H9 (cell line): ENCODE measurements around the gene C1orf105. TPM values are rescaled to one million over a fixed set of nuclear protein-coding genes. Genes with fewer than 3 reads are reported as not detected.

Experiments
- DNase-seq: peaks from one replicate; pipeline ENCODE4 v3.0.0-alpha.2; 2017
- H2AFZ ChIP-seq: one replicate; pipeline ENCODE4 v1.6.1; 2013; ENCODE audit warnings: mild to moderate bottlenecking, low read length, control low read depth, moderate library complexity
- H2AK5ac ChIP-seq: 2 replicates; pipeline ENCODE4 v1.6.1; 2013; ENCODE audit warnings: low read length, control low read depth, mixed read lengths; ENCODE audit not compliant: insufficient read length
- H2BK120ac ChIP-seq: one replicate; pipeline ENCODE4 v1.6.1; 2013; ENCODE audit warnings: low read depth, mild to moderate bottlenecking, low read length, control low read depth, inconsistent platforms; ENCODE audit not compliant: poor library complexity, severe bottlenecking
- H2BK12ac ChIP-seq: 2 replicates; pipeline ENCODE4 v1.6.1; 2013; ENCODE audit warnings: low read length, control low read depth, mixed read lengths, low read depth; ENCODE audit not compliant: insufficient read length
- H2BK15ac ChIP-seq: 2 replicates; pipeline ENCODE4 v1.6.1; 2013; ENCODE audit warnings: low read depth, low read length, control low read depth
- H2BK20ac ChIP-seq: one replicate; pipeline ENCODE4 v1.6.1; 2013; ENCODE audit warnings: low read depth, mild to moderate bottlenecking, low read length, control low read depth, inconsistent platforms; ENCODE audit not compliant: poor library complexity, severe bottlenecking
- H2BK5ac ChIP-seq: 2 replicates; pipeline ENCODE4 v1.6.1; 2013; ENCODE audit warnings: low read length, control low read depth, mixed read lengths; ENCODE audit not compliant: insufficient read length
- H3K14ac ChIP-seq: 2 replicates; pipeline ENCODE4 v1.6.1; 2013; ENCODE audit warnings: low read length, control low read depth; ENCODE audit not compliant: insufficient read depth
- H3K18ac ChIP-seq: 2 replicates; pipeline ENCODE4 v1.6.1; 2013; ENCODE audit warnings: low read depth, mild to moderate bottlenecking, mixed read lengths, low read length, control low read depth; ENCODE audit not compliant: insufficient read length
- H3K23ac ChIP-seq: 2 replicates; pipeline ENCODE4 v1.6.1; 2013; ENCODE audit warnings: low read length, control low read depth, mixed read lengths, low read depth; ENCODE audit not compliant: insufficient read length
- H3K23me2 ChIP-seq: 2 replicates; pipeline ENCODE4 v1.6.1; 2013; ENCODE audit warnings: low read depth, mild to moderate bottlenecking, mixed read lengths, low read length, control low read depth; ENCODE audit not compliant: insufficient read length, poor library complexity, severe bottlenecking
- H3K27ac ChIP-seq: 2 replicates; pipeline ENCODE4 v1.5.1; 2013; ENCODE audit warnings: low read length, control low read depth, mixed read lengths, low read depth; ENCODE audit not compliant: insufficient read length
- H3K27me3 ChIP-seq: 2 replicates; pipeline ENCODE4 v1.6.1; 2013; ENCODE audit warnings: low read length, control low read depth, inconsistent platforms; ENCODE audit not compliant: insufficient read depth
- H3K4ac ChIP-seq: 2 replicates; pipeline ENCODE4 v1.6.1; 2013; ENCODE audit warnings: low read depth, mild to moderate bottlenecking, control low read depth, inconsistent platforms, low read length, moderate library complexity
- H3K4me1 ChIP-seq: 2 replicates; pipeline ENCODE4 v1.6.1; 2013; ENCODE audit warnings: low read length, control low read depth, inconsistent platforms; ENCODE audit not compliant: insufficient read depth
- H3K4me2 ChIP-seq: 2 replicates; pipeline ENCODE4 v1.6.1; 2013; ENCODE audit warnings: low read length, control low read depth, mixed read lengths; ENCODE audit not compliant: insufficient read length, insufficient read depth
- H3K56ac ChIP-seq: 2 replicates; pipeline ENCODE4 v1.6.1; 2013; ENCODE audit warnings: low read depth, mild to moderate bottlenecking, mixed read lengths, low read length, control low read depth; ENCODE audit not compliant: insufficient read length
- H3K79me1 ChIP-seq: 2 replicates; pipeline ENCODE4 v1.6.1; 2013; ENCODE audit warnings: low read depth, mild to moderate bottlenecking, moderate library complexity, low read length, control low read depth, inconsistent platforms; ENCODE audit not compliant: insufficient read depth, poor library complexity, severe bottlenecking
- H3K79me2 ChIP-seq: 2 replicates; pipeline ENCODE4 v1.6.1; 2013; ENCODE audit warnings: low read length, control low read depth, inconsistent platforms; ENCODE audit not compliant: insufficient read depth
- H3K9ac ChIP-seq: 2 replicates; pipeline ENCODE4 v1.6.1; 2013; ENCODE audit warnings: low read length, control low read depth, mixed read lengths; ENCODE audit not compliant: insufficient read length; ENCODE audit errors: extremely low read depth
- H3K9me3 ChIP-seq: one replicate; pipeline ENCODE4 v1.6.1; 2013; ENCODE audit warnings: low read depth, low read length, inconsistent platforms; ENCODE audit not compliant: control insufficient read depth
- H3T11ph ChIP-seq: one replicate; pipeline ENCODE4 v1.6.1; 2013; ENCODE audit warnings: mild to moderate bottlenecking, low read length, control low read depth, inconsistent platforms
- H4K20me1 ChIP-seq: one replicate; pipeline ENCODE4 v1.6.1; 2013; ENCODE audit not compliant: control insufficient read depth, insufficient read length, insufficient read depth
- H4K5ac ChIP-seq: 2 replicates; pipeline ENCODE4 v1.6.1; 2013; ENCODE audit warnings: low read depth, mild to moderate bottlenecking, mixed read lengths, low read length, control low read depth; ENCODE audit not compliant: insufficient read length
- H4K8ac ChIP-seq: replicated peaks from 2 replicates; pipeline ENCODE4 v1.6.1; 2013; ENCODE audit warnings: low read length, control low read depth, mixed read lengths, low read depth; ENCODE audit not compliant: insufficient read length
- H4K91ac ChIP-seq: 2 replicates; pipeline ENCODE4 v1.6.1; 2013; ENCODE audit warnings: low read depth, mild to moderate bottlenecking, moderate library complexity, mixed read lengths, low read length, control low read depth; ENCODE audit not compliant: insufficient read length
- H3K27ac Mint-ChIP-seq, 3 experiments: 2 replicates in 2 of 3; 3 replicates in 1 of 3; pipeline ENCODE4 v1.8.0; 2020 to 2021; ENCODE audit warnings: mixed read lengths in 3 of 3, mild to moderate bottlenecking in 1 of 3, moderate library complexity in 1 of 3
- H3K27me3 Mint-ChIP-seq: 2 replicates; pipeline ENCODE4 v1.8.0; 2021; ENCODE audit warnings: low read depth, mild to moderate bottlenecking, moderate library complexity, mixed read lengths
- H3K36me3 Mint-ChIP-seq, 3 experiments: 2 replicates in 2 of 3; 3 replicates in 1 of 3; pipeline ENCODE4 v1.8.0; 2020 to 2021; ENCODE audit warnings: low read depth in 3 of 3, mixed read lengths in 3 of 3; ENCODE audit not compliant: insufficient read depth in 1 of 3
- H3K4me1 Mint-ChIP-seq, 2 experiments: 2 replicates each; pipeline ENCODE4 v1.8.0; 2020; ENCODE audit warnings: mixed read lengths in 2 of 2
- H3K4me3 Mint-ChIP-seq, 2 experiments: 2 replicates in 1 of 2; 3 replicates in 1 of 2; pipeline ENCODE4 v1.8.0; 2020 to 2021; ENCODE audit warnings: mild to moderate bottlenecking in 2 of 2, mixed read lengths in 2 of 2, moderate library complexity in 1 of 2
- H3K9me3 Mint-ChIP-seq, 2 experiments: 2 replicates in 1 of 2; 3 replicates in 1 of 2; pipeline ENCODE4 v1.8.0; 2020; ENCODE audit warnings: mild to moderate bottlenecking in 2 of 2, mixed read lengths in 2 of 2, moderate library complexity in 1 of 2
- WGBS: extraction: QIAGEN DNeasy Blood & Tissue Kit; methylation state at CpG from one replicate; pipeline ENCODE4 v1.1.7; 2013; ENCODE audit warnings: missing lambda C conversion rate, low lambda C conversion rate, mixed read lengths; ENCODE audit not compliant: insufficient read length; ENCODE audit errors: extremely low coverage; 5-methylcytosine and 5-hydroxymethylcytosine counted together
- total RNA-seq: library from RNA; stranded (reverse); gene quantifications from 2 replicates; pipeline ENCODE4 v1.2.1, GENCODE V29; 2021
- TF ChIP-seq, protein P1 (sequence below): fragments of 200-600 bp; sonication (generic); conservative IDR thresholded peaks from 3 replicates; pipeline ENCODE4 v1.8.0; 2021; ENCODE audit warnings: antibody characterized with exemption, mild to moderate bottlenecking

C1orf105 gene
- total RNA-seq, 1 experiment from 2014 or later, result not detected

- Histone ChIP-seq H3K9ac (no peak overlapping the region), H2BK12ac (no peak overlapping the region), H4K91ac (no peak overlapping the region), H4K5ac (no peak overlapping the region), H3K79me2 (no peaks in the 10 kb centered on the region), H4K8ac (no peak overlapping the region), H3K27me3 (no peaks in the 10 kb centered on the region), H3K14ac (no peak overlapping the region), H3K18ac (no peak overlapping the region), H3K9me3 (no peaks in the 10 kb centered on the region), H3K4ac (no peak overlapping the region), H3K23ac (no peak overlapping the region), H4K20me1 (no peaks in the 10 kb centered on the region), H3K4me2 (no peak overlapping the region), H2BK120ac (no peak overlapping the region), H2AFZ (no peak overlapping the region), H3T11ph (no peak overlapping the region), H2BK15ac (no peak overlapping the region), H2BK20ac (no peak overlapping the region), H3K4me1 (no peaks in the 10 kb centered on the region; the same call in 1 of the 2 replicates), H3K23me2 (peaks cover 2% of the 10 kb centered on the region), H3K79me1 (peaks cover 7% of the 10 kb centered on the region), H3K56ac (no peak overlapping the region), H2BK5ac (no peak overlapping the region), H3K27ac (no peak overlapping the region), H2AK5ac (no peak overlapping the region)
- no peaks in the 10 kb centered on the region for H3K27me3 Mint-ChIP-seq
- peaks cover 8 to 11% (median 11%) of the 10 kb centered on the region in 3 experiments; a peak in 5 of 7 replicates for H3K36me3 Mint-ChIP-seq
- DNase-seq, result no peak
- no peak overlapping the region for H3K27ac Mint-ChIP-seq
- TF ChIP-seq, protein P1, sequence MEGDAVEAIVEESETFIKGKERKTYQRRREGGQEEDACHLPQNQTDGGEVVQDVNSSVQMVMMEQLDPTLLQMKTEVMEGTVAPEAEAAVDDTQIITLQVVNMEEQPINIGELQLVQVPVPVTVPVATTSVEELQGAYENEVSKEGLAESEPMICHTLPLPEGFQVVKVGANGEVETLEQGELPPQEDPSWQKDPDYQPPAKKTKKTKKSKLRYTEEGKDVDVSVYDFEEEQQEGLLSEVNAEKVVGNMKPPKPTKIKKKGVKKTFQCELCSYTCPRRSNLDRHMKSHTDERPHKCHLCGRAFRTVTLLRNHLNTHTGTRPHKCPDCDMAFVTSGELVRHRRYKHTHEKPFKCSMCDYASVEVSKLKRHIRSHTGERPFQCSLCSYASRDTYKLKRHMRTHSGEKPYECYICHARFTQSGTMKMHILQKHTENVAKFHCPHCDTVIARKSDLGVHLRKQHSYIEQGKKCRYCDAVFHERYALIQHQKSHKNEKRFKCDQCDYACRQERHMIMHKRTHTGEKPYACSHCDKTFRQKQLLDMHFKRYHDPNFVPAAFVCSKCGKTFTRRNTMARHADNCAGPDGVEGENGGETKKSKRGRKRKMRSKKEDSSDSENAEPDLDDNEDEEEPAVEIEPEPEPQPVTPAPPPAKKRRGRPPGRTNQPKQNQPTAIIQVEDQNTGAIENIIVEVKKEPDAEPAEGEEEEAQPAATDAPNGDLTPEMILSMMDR, result no peak
- peaks cover 13 to 14% of the 10 kb centered on the region in 2 experiments; a peak in 3 of 4 replicates for H3K4me1 Mint-ChIP-seq
- WGBS, result no CpG with 5 or more reads among the region's 3 CpGs
- H3K9me3 Mint-ChIP-seq, result no peaks in the 10 kb centered on the region
- no peak overlapping the region for H3K4me3 Mint-ChIP-seq
These were observed 26.1 kb downstream of the C1orf105 start for GRCh38 chr1:172446547-172446946.
